Measurements from ENCODE around the gene RIBC1. TPM values are rescaled to one million over a fixed set of nuclear protein-coding genes. Genes with fewer than 3 reads are reported as not detected.
A peak's percentile ranks its signal among the peaks of the same experiment; 100 is the strongest.

RIBC1 gene
- polyA plus RNA-seq (2012; rRNA removed), result 0.33 and 0.45 TPM in 2 replicates
- 0.54 and 0.67 TPM in 2 replicates for polyA plus RNA-seq (2012; cell fraction: cytosol; rRNA removed)
- polyA plus RNA-seq (2012; cell fraction: nucleus; rRNA removed), result 0.69 and 1.4 TPM in 2 replicates

DNA sequence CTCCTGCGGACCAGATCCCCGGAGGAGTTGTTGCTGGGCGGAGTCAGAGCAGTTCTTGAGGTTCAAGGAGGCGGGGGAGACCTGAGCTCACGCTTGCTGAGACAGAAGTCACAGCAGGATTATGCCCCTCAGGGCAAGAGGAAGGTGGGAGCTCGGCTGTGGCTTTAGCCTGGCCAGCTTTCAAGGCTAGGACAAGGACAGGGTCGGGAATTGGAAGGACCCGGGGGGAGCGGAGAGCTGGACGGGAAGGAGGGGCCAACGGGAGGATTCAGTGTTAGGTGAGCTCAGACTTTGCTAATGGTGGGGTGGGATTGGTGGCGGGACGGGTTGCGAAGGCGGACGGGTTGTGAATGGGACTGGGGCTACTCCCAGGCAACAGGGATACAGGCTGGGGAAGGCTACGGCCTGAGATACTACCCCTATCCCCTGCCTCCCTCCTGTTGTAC, at the start of gene RIBC1:
TSS of gene RIBC1 (plus strand) at position 13 of the 446 bp plus-strand sequence. CDS start 3,404 bp downstream, outside the sequence.
- POLR2A ChIA-PET, result interaction anchor here (0.6 to 1.6 kb wide), 5 partner anchors 12 to 1059 kb away, joined by 4 to 8 read pairs (median 4); partner anchors contain the start of gene HSD17B10
- CTCF ChIA-PET, result interaction anchor here (1.4 to 3.8 kb wide), 7 partner anchors 10 to 138 kb away, joined by 5 to 30 read pairs (median 10); partner anchors contain the start of gene HSD17B10
- Histone ChIP-seq H3K9me2 (no peaks in the 10 kb centered on the region), H2AFZ (ENCODE audit: low read depth) (peak within 1 kb of the TSS; percentile 84), H3K36me3 (replicated peaks in 1 of 2; ENCODE audit: control insufficient read depth in 1 of 2, insufficient read depth in 2 of 2, low read length in 1 of 2) (peaks cover 0 to 3% of the 10 kb centered on the region in 2 experiments), H3K9ac (peak within 1 kb of the TSS; percentile 89), H3K27ac (ENCODE audit: low read depth in 2 of 2, low read length in 1 of 2) (peak within 1 kb of the TSS; percentile 83 to 87), H4K20me1 (ENCODE audit: insufficient read depth) (peaks cover 18% of the 10 kb centered on the region), H3K79me2 (ENCODE audit: insufficient read depth) (peaks cover 42% of the 10 kb centered on the region), H3F3A (replicated peaks; ENCODE audit: insufficient read depth) (no peaks in the 10 kb centered on the region), H3K4me1 (ENCODE audit: control insufficient read depth in 1 of 2, insufficient read depth in 2 of 2, low read depth in 1 of 2, low read length in 1 of 2) (peaks cover 5 to 14% of the 10 kb centered on the region in 2 experiments; a peak in 2 of 4 replicates), H3K4me2 (peak within 1 kb of the TSS; percentile 87), H3K27me3 (ENCODE audit: insufficient read depth) (no peaks in the 10 kb centered on the region), H3K9me3 (no peaks in the 10 kb centered on the region), H3K4me3 (ENCODE audit: low read depth in 2 of 2, low read length in 1 of 2) (peak within 1 kb of the TSS; percentile 70 to 85)
- TF ChIP-seq SMC3 (IDR thresholded peaks at IDR 0.05; ENCODE audit: low read depth, low read length), result no peak
- TF ChIP-seq POLR2AphosphoS5 (IDR thresholded peaks at IDR 0.05; ENCODE audit: low read depth, low read length), result no peak
- no peak for TF ChIP-seq TCF12 (IDR thresholded peaks at IDR 0.05)
- TF ChIP-seq, protein P1, sequence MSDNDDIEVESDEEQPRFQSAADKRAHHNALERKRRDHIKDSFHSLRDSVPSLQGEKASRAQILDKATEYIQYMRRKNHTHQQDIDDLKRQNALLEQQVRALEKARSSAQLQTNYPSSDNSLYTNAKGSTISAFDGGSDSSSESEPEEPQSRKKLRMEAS (IDR thresholded peaks at IDR 0.05; ENCODE audit: low read depth), result no peak
- TF ChIP-seq GATA2 (CRISPR knock-in tag; IDR thresholded peaks at IDR 0.05), result no peak
- TF ChIP-seq, protein P2, sequence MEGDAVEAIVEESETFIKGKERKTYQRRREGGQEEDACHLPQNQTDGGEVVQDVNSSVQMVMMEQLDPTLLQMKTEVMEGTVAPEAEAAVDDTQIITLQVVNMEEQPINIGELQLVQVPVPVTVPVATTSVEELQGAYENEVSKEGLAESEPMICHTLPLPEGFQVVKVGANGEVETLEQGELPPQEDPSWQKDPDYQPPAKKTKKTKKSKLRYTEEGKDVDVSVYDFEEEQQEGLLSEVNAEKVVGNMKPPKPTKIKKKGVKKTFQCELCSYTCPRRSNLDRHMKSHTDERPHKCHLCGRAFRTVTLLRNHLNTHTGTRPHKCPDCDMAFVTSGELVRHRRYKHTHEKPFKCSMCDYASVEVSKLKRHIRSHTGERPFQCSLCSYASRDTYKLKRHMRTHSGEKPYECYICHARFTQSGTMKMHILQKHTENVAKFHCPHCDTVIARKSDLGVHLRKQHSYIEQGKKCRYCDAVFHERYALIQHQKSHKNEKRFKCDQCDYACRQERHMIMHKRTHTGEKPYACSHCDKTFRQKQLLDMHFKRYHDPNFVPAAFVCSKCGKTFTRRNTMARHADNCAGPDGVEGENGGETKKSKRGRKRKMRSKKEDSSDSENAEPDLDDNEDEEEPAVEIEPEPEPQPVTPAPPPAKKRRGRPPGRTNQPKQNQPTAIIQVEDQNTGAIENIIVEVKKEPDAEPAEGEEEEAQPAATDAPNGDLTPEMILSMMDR (IDR thresholded peaks at IDR 0.05), result no peak
- TF ChIP-seq RXRA (IDR thresholded peaks at IDR 0.05; ENCODE audit: borderline replicate concordance, low read depth), result no peak
- no peak; the same call in 1 of the 2 replicates for TF ChIP-seq NRF1 (IDR thresholded peaks at IDR 0.05; ENCODE audit: low read depth, low read length)
- no peak; the same call in none of the 2 replicates for TF ChIP-seq RFX5 (IDR thresholded peaks at IDR 0.05; ENCODE audit: low read length)
- TF ChIP-seq EP300 (IDR thresholded peaks at IDR 0.05; ENCODE audit: borderline replicate concordance in 1 of 2, low read depth in 1 of 2, low read length in 1 of 2), result no peak
- no peak for TF ChIP-seq RAD21 (IDR thresholded peaks at IDR 0.05; ENCODE audit: low read length)
- TF ChIP-seq, protein P3, sequence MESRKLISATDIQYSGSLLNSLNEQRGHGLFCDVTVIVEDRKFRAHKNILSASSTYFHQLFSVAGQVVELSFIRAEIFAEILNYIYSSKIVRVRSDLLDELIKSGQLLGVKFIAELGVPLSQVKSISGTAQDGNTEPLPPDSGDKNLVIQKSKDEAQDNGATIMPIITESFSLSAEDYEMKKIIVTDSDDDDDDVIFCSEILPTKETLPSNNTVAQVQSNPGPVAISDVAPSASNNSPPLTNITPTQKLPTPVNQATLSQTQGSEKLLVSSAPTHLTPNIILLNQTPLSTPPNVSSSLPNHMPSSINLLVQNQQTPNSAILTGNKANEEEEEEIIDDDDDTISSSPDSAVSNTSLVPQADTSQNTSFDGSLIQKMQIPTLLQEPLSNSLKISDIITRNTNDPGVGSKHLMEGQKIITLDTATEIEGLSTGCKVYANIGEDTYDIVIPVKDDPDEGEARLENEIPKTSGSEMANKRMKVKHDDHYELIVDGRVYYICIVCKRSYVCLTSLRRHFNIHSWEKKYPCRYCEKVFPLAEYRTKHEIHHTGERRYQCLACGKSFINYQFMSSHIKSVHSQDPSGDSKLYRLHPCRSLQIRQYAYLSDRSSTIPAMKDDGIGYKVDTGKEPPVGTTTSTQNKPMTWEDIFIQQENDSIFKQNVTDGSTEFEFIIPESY (IDR thresholded peaks at IDR 0.05; ENCODE audit: borderline replicate concordance, low read depth), result no peak
- TF ChIP-seq, protein P4, sequence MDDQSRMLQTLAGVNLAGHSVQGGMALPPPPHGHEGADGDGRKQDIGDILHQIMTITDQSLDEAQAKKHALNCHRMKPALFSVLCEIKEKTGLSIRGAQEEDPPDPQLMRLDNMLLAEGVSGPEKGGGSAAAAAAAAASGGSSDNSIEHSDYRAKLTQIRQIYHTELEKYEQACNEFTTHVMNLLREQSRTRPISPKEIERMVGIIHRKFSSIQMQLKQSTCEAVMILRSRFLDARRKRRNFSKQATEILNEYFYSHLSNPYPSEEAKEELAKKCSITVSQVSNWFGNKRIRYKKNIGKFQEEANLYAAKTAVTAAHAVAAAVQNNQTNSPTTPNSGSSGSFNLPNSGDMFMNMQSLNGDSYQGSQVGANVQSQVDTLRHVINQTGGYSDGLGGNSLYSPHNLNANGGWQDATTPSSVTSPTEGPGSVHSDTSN (IDR thresholded peaks at IDR 0.05), result no peak
- TF ChIP-seq RCOR1 (IDR thresholded peaks at IDR 0.05; ENCODE audit: low read length), result no peak
- no peak for TF ChIP-seq SIN3A (IDR thresholded peaks at IDR 0.05; ENCODE audit: borderline replicate concordance, low read depth, low read length)
- TF ChIP-seq, protein P5, sequence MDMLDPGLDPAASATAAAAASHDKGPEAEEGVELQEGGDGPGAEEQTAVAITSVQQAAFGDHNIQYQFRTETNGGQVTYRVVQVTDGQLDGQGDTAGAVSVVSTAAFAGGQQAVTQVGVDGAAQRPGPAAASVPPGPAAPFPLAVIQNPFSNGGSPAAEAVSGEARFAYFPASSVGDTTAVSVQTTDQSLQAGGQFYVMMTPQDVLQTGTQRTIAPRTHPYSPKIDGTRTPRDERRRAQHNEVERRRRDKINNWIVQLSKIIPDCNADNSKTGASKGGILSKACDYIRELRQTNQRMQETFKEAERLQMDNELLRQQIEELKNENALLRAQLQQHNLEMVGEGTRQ (IDR thresholded peaks at IDR 0.05; ENCODE audit: borderline replicate concordance, low read depth, low read length), result no peak
- TF ChIP-seq CHD2 (IDR thresholded peaks at IDR 0.05; ENCODE audit: low read length, partially characterized antibody), result no peak
- TF ChIP-seq JUND (IDR thresholded peaks at IDR 0.05), result no peak
- DNase-seq, result no peak
- 2% methylated on average over 15 of the region's 17 CpGs for WGBS (ENCODE audit: low lambda C conversion rate)
